ENCODE measurements around the gene LIPC. TPM values are rescaled to one million over a fixed set of nuclear protein-coding genes. Genes with fewer than 3 reads are reported as not detected.

LIPC gene
- total RNA-seq, 6 experiments from 2014 or later, result 31.1 to 213 (median 86.1) TPM

- Histone ChIP-seq H3K27me3 (no peaks in the 10 kb centered on the region), H3K36me3 (no peaks in the 10 kb centered on the region), H3K9me3 (no peaks in the 10 kb centered on the region), H3K27ac (peak overlapping the region; percentile 31 to 64 (median 56)), H3K4me3 (peak overlapping the region in 1 of 3 donors; percentile 44), H3K4me1 (peaks cover 0 to 13% (median 0%) of the 10 kb centered on the region in 4 donors)
- ATAC-seq, result no peak
- intact Hi-C loops (cut with DNase I), result no loop called here
- no peak for TF ChIP-seq CTCF (IDR thresholded peaks at IDR 0.05)
- DNase-seq, result no peak
These were observed 21.9 kb upstream of the LIPC start for GRCh38 chr15:58409861-58410260.

- no peaks in the 10 kb centered on the region for H3K27me3 ChIP-seq
- H3K36me3 ChIP-seq, result no peaks in the 10 kb centered on the region
- ATAC-seq (peak; percentile 68 to 84 (median 74)), DNase-seq (no peak)
- H3K27ac ChIP-seq, result peak overlapping the region; percentile 31 to 64 (median 56)
- H3K4me1 ChIP-seq, result peaks cover 0 to 13% (median 0%) of the 10 kb centered on the region in 4 donors
- H3K9me3 ChIP-seq, result no peaks in the 10 kb centered on the region
- TF ChIP-seq CTCF (IDR thresholded peaks at IDR 0.05) (no peak), POLR2A (IDR thresholded peaks at IDR 0.05) (peak; percentile 44)
- 26% methylated on average over 4 of the region's 4 CpGs for WGBS (ENCODE audit: insufficient coverage, low coverage, low lambda C conversion rate, missing lambda C conversion rate)
- intact Hi-C loops (cut with DNase I), result no loop called here
- H3K4me3 ChIP-seq, result peak overlapping the region; percentile 29 to 44 (median 33)
These were observed 21.4 kb upstream of the LIPC start for GRCh38 chr15:58410353-58410752.

GRCh38 chr15:58413253-58413652, 18.5 kb upstream of the LIPC start:
- H3K27me3 ChIP-seq, result no peaks in the 10 kb centered on the region
- H3K9me3 ChIP-seq, result no peaks in the 10 kb centered on the region
- DNase-seq (no peak), ATAC-seq (no peak)
- peaks cover 0 to 13% (median 0%) of the 10 kb centered on the region in 4 donors for H3K4me1 ChIP-seq
- intact Hi-C loops (cut with DNase I), result no loop called here
- TF ChIP-seq CTCF (IDR thresholded peaks at IDR 0.05) (no peak), POLR2A (IDR thresholded peaks at IDR 0.05) (no peak)
- WGBS (ENCODE audit: insufficient coverage, low coverage, low lambda C conversion rate, missing lambda C conversion rate), result 100% methylated on average over 2 of the region's 3 CpGs
- H3K36me3 ChIP-seq, result no peaks in the 10 kb centered on the region
- no peak overlapping the region for H3K4me3 ChIP-seq
- no peak overlapping the region for H3K27ac ChIP-seq

- H3K4me1 ChIP-seq, result peaks cover 0 to 23% (median 7%) of the 10 kb centered on the region in 4 donors
- no peak overlapping the region for H3K27ac ChIP-seq
- H3K9me3 ChIP-seq, result no peaks in the 10 kb centered on the region
- no peaks in the 10 kb centered on the region for H3K36me3 ChIP-seq
- H3K4me3 ChIP-seq, result no peak overlapping the region
- TF ChIP-seq CTCF (IDR thresholded peaks at IDR 0.05) (no peak), POLR2A (IDR thresholded peaks at IDR 0.05) (no peak)
- H3K27me3 ChIP-seq, result no peaks in the 10 kb centered on the region
- WGBS (ENCODE audit: insufficient coverage, low coverage, low lambda C conversion rate, missing lambda C conversion rate), result 91% methylated on average over 3 of the region's 3 CpGs
- intact Hi-C loops (cut with DNase I), result no loop called here
- DNase-seq, result no peak
- no peak for ATAC-seq
These were observed 16.2 kb upstream of the LIPC start for GRCh38 chr15:58415636-58416035.

- no peak for ATAC-seq
- Histone ChIP-seq H3K9me3 (no peaks in the 10 kb centered on the region), H3K36me3 (no peaks in the 10 kb centered on the region), H3K4me1 (peaks cover 0 to 20% (median 11%) of the 10 kb centered on the region in 4 donors), H3K4me3 (no peak overlapping the region), H3K27ac (no peak overlapping the region), H3K27me3 (no peaks in the 10 kb centered on the region)
- intact Hi-C loops (cut with DNase I), result no loop called here
- TF ChIP-seq CTCF (IDR thresholded peaks at IDR 0.05), result no peak
- TF ChIP-seq POLR2A (IDR thresholded peaks at IDR 0.05), result no peak
- WGBS (ENCODE audit: insufficient coverage, low coverage, low lambda C conversion rate, missing lambda C conversion rate), result 74% methylated on average over 5 of the region's 5 CpGs
- DNase-seq, result no peak
These were observed 14.8 kb upstream of the LIPC start for GRCh38 chr15:58416963-58417362.
